Ovary (tissue), 9 donors: ENCODE measurements around the gene MBD6. TPM values are rescaled to one million over a fixed set of nuclear protein-coding genes. Genes with fewer than 3 reads are reported as not detected.
A peak's percentile ranks its signal among the peaks of the same experiment; 100 is the strongest.
"Not testable (repeated sequence)": the region's sequence is repeated elsewhere in the genome, so short reads cannot be mapped to it uniquely, and the experiment has no call there.

Source experiments
- DNase-seq, 5 donors: peaks; one replicate each; pipeline ENCODE4 v3.0.0-alpha.2; 2019 to 2020
- H3K27ac ChIP-seq, 2 donors: fragments of 200-600 bp; one replicate each; pipeline versions ENCODE4 v1.5.1 to v1.8.0; 2019 to 2022
- H3K27me3 ChIP-seq: fragments of 200-600 bp; one replicate; pipeline ENCODE4 v1.8.0; 2022
- H3K36me3 ChIP-seq: fragments of 200-600 bp; sonication (generic); one replicate; pipeline ENCODE4 v1.5.1; 2019
- H3K4me1 ChIP-seq: one replicate; pipeline ENCODE4 v1.8.1; 2013; ENCODE audit warnings: mild to moderate bottlenecking, moderate library complexity; ENCODE audit not compliant: insufficient read depth
- H3K4me3 ChIP-seq: fragments of 200-600 bp; sonication (generic); one replicate; pipeline ENCODE4 v1.5.1; 2017
- H3K9me3 ChIP-seq, 2 donors: fragments of 200-600 bp in 1 of 2; sonication (generic) in 1 of 2; one replicate each; pipeline versions ENCODE4 v1.5.1 to v1.8.1; 2013 to 2019; ENCODE audit warnings: mild to moderate bottlenecking in 1 of 2, moderate library complexity in 1 of 2
- EP300 ChIP-seq: sonication (generic); formaldehyde crosslinking; IDR thresholded peaks from one replicate; pipeline ENCODE4 v1.6.1; 2017; ENCODE audit warnings: antibody characterized with exemption
- POLR2A ChIP-seq: fragments of 450-650 bp; IDR thresholded peaks from one replicate; pipeline ENCODE4 v1.6.1; 2017; ENCODE audit warnings: antibody characterized with exemption, mild to moderate bottlenecking, moderate library complexity
- whole genome bisulfite sequencing, 3 donors: extraction: QIAGEN DNeasy Blood & Tissue Kit in 1 of 3; methylation state at CpG; one replicate each; pipeline versions ENCODE4 v1.1.5 to v1.1.7; 2013 to 2017; 5-methylcytosine and 5-hydroxymethylcytosine counted together
- intact Hi-C, 4 donors: fragments of 100-400 bp; cut with DNase I; formaldehyde crosslinking; loops; one replicate each; pipeline versions ENCODE4 v1.11.0 to v1.15.1; 2022 to 2023
- polyA plus RNA-seq, 2 donors: library from polyadenylated mRNA; stranded (reverse); fragments of 200-250 nt in 1 of 2; fragments of 350-450 nt in 1 of 2; fragmentation: Illumina TruSeq in 1 of 2; extraction: RNeasy Lipid Tissue Mini Kit (QIAGEN cat#74804) in 1 of 2; gene quantifications; one replicate each; pipeline ENCODE4 v1.2.3, GENCODE V29; 2013 to 2014
- total RNA-seq, 7 donors: library from RNA; depleted of rRNA in 2 of 7; stranded (reverse); fragments of >200 nt in 2 of 7; fragmentation: NEBNext Ultra II Directional in 3 of 7; extraction: Animal tissue kit (Norgen Biotek cat#: 25700) in 3 of 7; gene quantifications; one replicate each; pipeline versions ENCODE4 v1.1.0 to v1.2.4, GENCODE V29; 2016 to 2023
- TF ChIP-seq, protein P1 (sequence below), 3 donors: fragments of 450-650 bp in 2 of 3; fragments of 200-600 bp in 1 of 3; IDR thresholded peaks; one replicate each; pipeline versions ENCODE4 v1.5.1 to v1.8.0; 2016 to 2022; ENCODE audit warnings: antibody characterized with exemption in 3 of 3, mild to moderate bottlenecking in 1 of 3
- donor health status: DM: no; HTN: no; CAD: no; lungs with moderate emphysema.
- donor health status: DM: no; HTN: no; CAD: no.
- donor health status: Bipolar disorder and iron deficiency.
- donor health status: DM: yes; HTN: yes; CAD: no.
- donor health status: DM: no; HTN: no; CAD: no.
- donor health status: DM: yes; HTN: yes; CAD: no.

MBD6 gene
- total and polyA plus RNA-seq, 9 donors: 18.1 to 122 (median 73.8) TPM

DNA sequence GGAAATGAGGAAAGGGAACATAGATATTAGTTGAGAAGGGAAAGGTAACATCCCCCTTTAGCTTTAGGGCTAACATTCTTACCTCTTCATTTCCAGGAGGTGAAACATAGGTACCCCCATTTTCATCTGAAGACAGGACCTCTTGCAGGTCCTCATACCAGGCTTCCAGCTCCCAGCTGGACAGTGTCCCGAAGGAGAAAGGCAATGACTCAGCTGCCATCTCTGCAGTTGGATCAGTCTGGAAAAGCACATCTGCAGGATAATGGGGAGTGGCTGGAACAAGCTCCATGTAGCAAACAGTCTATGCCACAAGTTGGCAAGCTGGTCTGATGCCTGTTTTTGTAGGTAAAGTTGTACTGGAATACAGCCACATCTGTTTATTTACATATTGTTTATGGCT lies 5.4 kb upstream of the MBD6 start:
- 23 to 56% (median 44%) methylated on average over 1 of the region's 1 CpG for WGBS, 3 donors
- Histone ChIP-seq H3K9me3 (no peaks in the 10 kb centered on the region), H3K4me1 (peaks cover 9% of the 10 kb centered on the region), H3K36me3 (no peaks in the 10 kb centered on the region), H3K27ac (no peak overlapping the region), H3K4me3 (no peak overlapping the region), H3K27me3 (no peaks in the 10 kb centered on the region)
- intact Hi-C loops: no loop called here
- no peak for TF ChIP-seq POLR2A
- TF ChIP-seq EP300: no peak
- TF ChIP-seq, protein P1, sequence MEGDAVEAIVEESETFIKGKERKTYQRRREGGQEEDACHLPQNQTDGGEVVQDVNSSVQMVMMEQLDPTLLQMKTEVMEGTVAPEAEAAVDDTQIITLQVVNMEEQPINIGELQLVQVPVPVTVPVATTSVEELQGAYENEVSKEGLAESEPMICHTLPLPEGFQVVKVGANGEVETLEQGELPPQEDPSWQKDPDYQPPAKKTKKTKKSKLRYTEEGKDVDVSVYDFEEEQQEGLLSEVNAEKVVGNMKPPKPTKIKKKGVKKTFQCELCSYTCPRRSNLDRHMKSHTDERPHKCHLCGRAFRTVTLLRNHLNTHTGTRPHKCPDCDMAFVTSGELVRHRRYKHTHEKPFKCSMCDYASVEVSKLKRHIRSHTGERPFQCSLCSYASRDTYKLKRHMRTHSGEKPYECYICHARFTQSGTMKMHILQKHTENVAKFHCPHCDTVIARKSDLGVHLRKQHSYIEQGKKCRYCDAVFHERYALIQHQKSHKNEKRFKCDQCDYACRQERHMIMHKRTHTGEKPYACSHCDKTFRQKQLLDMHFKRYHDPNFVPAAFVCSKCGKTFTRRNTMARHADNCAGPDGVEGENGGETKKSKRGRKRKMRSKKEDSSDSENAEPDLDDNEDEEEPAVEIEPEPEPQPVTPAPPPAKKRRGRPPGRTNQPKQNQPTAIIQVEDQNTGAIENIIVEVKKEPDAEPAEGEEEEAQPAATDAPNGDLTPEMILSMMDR (IDR thresholded peaks at IDR 0.05): no peak
- DNase-seq: no peak

DNA sequence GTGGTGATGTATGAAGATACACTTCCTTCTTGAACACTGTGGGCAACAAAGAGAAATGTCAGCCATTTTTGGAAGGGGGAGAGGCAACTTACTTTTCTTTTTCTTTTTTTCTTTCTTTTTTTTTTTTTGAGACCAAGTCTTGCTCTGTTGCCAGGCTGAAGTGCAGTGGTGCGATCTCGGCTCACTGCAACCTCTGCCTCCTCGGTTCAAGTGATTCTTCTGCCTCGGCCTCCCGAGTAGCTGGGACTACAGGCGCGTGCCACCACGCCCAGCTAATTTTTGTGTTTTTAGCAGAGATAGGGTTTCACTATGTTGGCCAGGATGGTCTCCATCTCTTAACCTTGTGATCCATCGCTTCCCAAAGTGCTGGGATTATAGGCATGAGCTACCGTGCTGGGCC lies 4.9 kb upstream of the MBD6 start:
- H3K27me3 ChIP-seq, H3K4me1 ChIP-seq, DNase-seq, H3K4me3 ChIP-seq, intact Hi-C loops, H3K36me3 ChIP-seq, H3K9me3 ChIP-seq: not testable (repeated sequence)
- H3K27ac ChIP-seq: peak overlapping the region in 1 of 2 donors; percentile 29
- WGBS, 3 donors: 82 to 88% (median 83%) methylated on average over 10 of the region's 10 CpGs

DNA sequence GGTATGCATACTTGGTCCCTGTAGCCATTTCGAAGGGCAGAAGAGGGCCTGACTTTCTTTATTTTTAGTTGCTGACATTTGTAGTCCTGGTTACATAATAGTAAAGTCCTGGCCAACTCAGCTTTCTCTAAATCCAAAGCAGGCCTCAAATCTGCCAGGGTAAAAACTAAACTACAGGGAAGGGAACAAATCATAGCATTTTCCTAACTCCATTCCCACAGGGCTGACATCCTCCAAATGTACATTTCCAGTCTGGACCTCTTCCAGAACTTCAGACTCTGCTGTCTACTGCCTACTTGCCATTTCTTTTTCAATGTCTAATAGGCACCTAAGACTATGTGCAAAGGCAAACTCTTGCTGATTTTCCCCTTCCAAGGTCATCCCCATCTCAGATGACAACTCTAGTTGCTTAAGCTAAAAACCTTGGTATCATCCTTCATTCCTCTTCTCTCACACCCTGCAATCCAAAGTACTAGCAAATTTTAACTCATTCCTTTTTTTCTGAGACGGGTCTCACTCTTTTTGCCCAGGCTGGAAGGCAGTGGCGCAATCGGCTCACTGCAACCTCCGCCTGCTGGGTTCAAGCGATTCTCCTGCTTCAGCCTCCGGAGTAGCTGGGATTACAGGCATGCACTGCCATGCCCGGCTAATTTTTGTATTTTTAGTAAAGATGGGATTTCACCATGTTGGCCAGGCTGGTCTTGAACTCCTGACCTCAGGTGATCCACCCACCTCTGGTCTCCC lies 4.3 kb upstream of the MBD6 start:
- H3K36me3 ChIP-seq: no peaks in the 10 kb centered on the region
- peak overlapping the region; percentile 29 to 97 for H3K27ac ChIP-seq
- intact Hi-C loops: no loop called here
- H3K27me3 ChIP-seq: no peaks in the 10 kb centered on the region
- peaks cover 9% of the 10 kb centered on the region for H3K4me1 ChIP-seq
- H3K9me3 ChIP-seq: no peaks in the 10 kb centered on the region
- TF ChIP-seq POLR2A (no peak), EP300 (no peak)
- TF ChIP-seq, protein P1 (IDR thresholded peaks at IDR 0.05): no peak
- no peak for DNase-seq
- H3K4me3 ChIP-seq: peak overlapping the region; percentile 4
- WGBS, 3 donors: 60 to 77% (median 69%) methylated on average over 8 of the region's 8 CpGs

- Histone ChIP-seq H3K27me3 (no peaks in the 10 kb centered on the region), H3K27ac (peak overlapping the region; percentile 93 to 97), H3K9me3 (no peaks in the 10 kb centered on the region), H3K4me1 (peaks cover 16% of the 10 kb centered on the region), H3K4me3 (peak overlapping the region; percentile 85), H3K36me3 (no peaks in the 10 kb centered on the region)
- WGBS, 3 donors: 25 to 29% (median 27%) methylated on average over 7 of the region's 7 CpGs
- TF ChIP-seq EP300 (no peak), POLR2A (no peak)
- TF ChIP-seq, protein P1 (IDR thresholded peaks at IDR 0.05): no peak
- peak in 2 of 5 donors; percentile 58 to 59 for DNase-seq
- intact Hi-C loops: no loop called here
These were observed 3.5 kb upstream of the MBD6 start for GRCh38 chr12:57518920-57519795.

DNA sequence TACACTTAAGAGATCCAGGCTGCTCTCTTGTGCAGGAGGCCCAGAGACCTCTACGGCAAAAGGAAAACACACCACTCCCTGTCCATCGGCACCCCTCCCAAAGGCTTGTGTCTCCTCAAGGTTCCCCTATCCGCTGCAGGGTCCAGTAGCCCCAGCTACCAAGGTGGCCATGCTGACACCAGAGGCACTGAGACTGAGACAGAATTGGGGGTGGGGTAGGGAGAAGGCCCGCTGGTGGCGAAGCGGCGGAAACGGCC lies 2.9 kb upstream of the MBD6 start:
- Histone ChIP-seq H3K9me3 (no peaks in the 10 kb centered on the region), H3K27me3 (no peaks in the 10 kb centered on the region), H3K36me3 (no peaks in the 10 kb centered on the region), H3K27ac (peak overlapping the region; percentile 93 to 97), H3K4me1 (peaks cover 16% of the 10 kb centered on the region), H3K4me3 (peak overlapping the region; percentile 85)
- WGBS, 3 donors: 1 to 4% (median 1%) methylated on average over 8 of the region's 8 CpGs
- intact Hi-C loops: loop anchor here in 1 of 4 donors (5.0 kb wide), 1 partner anchor 93 kb away; the partner anchor contains the start of gene ARHGEF25
- no peak for TF ChIP-seq EP300
- TF ChIP-seq, protein P1 (IDR thresholded peaks at IDR 0.05): no peak
- no peak for TF ChIP-seq POLR2A
- DNase-seq: peak in 1 of 5 donors; percentile 69
